Glutamatergic neuron (in vitro differentiated cells): ENCODE measurements around the gene PLEKHM3. TPM values are rescaled to one million over a fixed set of nuclear protein-coding genes. Genes with fewer than 3 reads are reported as not detected.

Experiments
- DNase-seq: peaks from one replicate; pipeline ENCODE4 v3.0.0; 2022
- H3K27ac Mint-ChIP-seq: one replicate; pipeline ENCODE4 v1.8.0; 2020; ENCODE audit warnings: mild to moderate bottlenecking, mixed read lengths, inconsistent platforms; ENCODE audit not compliant: unreplicated experiment
- H3K27me3 Mint-ChIP-seq: one replicate; pipeline ENCODE4 v1.8.0; 2020; ENCODE audit warnings: mild to moderate bottlenecking, moderate library complexity, mixed read lengths, inconsistent platforms; ENCODE audit not compliant: unreplicated experiment
- H3K36me3 Mint-ChIP-seq: one replicate; pipeline ENCODE4 v1.8.0; 2020; ENCODE audit warnings: mild to moderate bottlenecking, mixed read lengths, inconsistent platforms; ENCODE audit not compliant: unreplicated experiment
- H3K4me1 Mint-ChIP-seq: one replicate; pipeline ENCODE4 v1.8.0; 2020; ENCODE audit warnings: mild to moderate bottlenecking, low read depth, mixed read lengths, inconsistent platforms; ENCODE audit not compliant: unreplicated experiment
- H3K4me3 Mint-ChIP-seq: one replicate; pipeline ENCODE4 v1.8.0; 2020; ENCODE audit warnings: mild to moderate bottlenecking, mixed read lengths, inconsistent platforms; ENCODE audit not compliant: unreplicated experiment
- H3K9me3 Mint-ChIP-seq: one replicate; pipeline ENCODE4 v1.8.0; 2020; ENCODE audit warnings: mild to moderate bottlenecking, moderate library complexity, mixed read lengths, inconsistent platforms; ENCODE audit not compliant: unreplicated experiment
- total RNA-seq: library from RNA; stranded (reverse); fragmentation: NEBNext Ultra II Directional; extraction: Animal tissue kit (Norgen Biotek cat#: 25700); gene quantifications from one replicate; pipeline ENCODE4 v1.2.1, GENCODE V29; 2021; ENCODE audit not compliant: unreplicated experiment
- TF ChIP-seq, protein P1 (sequence below): fragments of 200-600 bp; sonication (generic); IDR thresholded peaks from one replicate; pipeline ENCODE4 v1.5.0; 2021; ENCODE audit not compliant: partially characterized antibody, unreplicated experiment

Gene PLEKHM3
- total RNA-seq, 1 donor from 2014 or later, result 19.5 TPM

DNA sequence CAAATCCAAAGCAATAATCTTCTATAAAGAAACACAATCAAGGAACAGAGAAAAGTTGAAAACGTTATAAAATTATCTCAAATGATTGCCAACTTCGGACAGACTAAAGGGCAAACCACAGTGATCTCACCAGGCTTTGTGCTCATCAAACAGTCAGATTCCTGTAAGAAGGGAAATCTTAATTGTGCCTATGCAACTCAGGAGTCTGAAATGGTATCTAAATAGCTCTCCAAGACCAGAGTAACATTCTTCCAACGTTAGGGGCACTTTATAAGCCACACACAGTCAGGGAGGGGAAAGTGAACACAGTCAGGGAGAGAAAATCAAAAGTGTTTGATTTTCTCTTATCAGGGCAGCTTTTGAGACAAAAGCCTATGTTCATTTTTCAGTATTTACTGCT lies 29.4 kb downstream of the PLEKHM3 start:
- Mint-ChIP-seq H3K27ac (no peak overlapping the region), H3K36me3 (no peaks in the 10 kb centered on the region), H3K4me3 (no peak overlapping the region), H3K9me3 (no peaks in the 10 kb centered on the region), H3K4me1 (no peaks in the 10 kb centered on the region), H3K27me3 (no peaks in the 10 kb centered on the region)
- TF ChIP-seq, protein P1, sequence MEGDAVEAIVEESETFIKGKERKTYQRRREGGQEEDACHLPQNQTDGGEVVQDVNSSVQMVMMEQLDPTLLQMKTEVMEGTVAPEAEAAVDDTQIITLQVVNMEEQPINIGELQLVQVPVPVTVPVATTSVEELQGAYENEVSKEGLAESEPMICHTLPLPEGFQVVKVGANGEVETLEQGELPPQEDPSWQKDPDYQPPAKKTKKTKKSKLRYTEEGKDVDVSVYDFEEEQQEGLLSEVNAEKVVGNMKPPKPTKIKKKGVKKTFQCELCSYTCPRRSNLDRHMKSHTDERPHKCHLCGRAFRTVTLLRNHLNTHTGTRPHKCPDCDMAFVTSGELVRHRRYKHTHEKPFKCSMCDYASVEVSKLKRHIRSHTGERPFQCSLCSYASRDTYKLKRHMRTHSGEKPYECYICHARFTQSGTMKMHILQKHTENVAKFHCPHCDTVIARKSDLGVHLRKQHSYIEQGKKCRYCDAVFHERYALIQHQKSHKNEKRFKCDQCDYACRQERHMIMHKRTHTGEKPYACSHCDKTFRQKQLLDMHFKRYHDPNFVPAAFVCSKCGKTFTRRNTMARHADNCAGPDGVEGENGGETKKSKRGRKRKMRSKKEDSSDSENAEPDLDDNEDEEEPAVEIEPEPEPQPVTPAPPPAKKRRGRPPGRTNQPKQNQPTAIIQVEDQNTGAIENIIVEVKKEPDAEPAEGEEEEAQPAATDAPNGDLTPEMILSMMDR, result no peak
- DNase-seq, result no peak

DNA sequence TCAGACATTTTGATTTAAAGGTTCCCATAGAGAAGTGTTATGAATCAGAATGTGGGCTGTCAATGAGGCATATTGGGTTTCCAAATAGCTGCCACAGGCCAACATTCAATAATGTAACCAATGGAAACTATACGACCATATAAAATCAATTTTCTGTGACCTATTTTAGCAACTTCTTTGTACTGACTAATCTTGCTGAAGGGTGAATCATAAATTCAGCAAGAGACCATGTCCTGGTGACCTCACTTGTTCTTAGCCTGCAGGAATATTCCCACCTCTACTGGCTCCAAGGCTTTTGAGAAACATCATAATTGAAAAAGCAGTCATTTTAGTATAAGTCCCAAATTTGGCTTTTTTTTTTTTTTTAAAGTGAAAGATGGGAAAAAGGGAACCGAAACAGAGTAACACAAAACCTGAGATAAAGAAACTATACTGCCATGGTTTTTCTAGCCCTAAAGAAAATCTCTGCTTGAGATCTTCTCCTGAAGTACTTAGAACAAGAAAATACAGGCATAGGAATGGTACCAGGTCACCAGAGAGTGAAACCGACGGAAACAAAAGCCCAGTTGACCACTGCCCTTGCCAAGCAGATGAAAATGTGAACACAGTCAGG lies 32.1 kb downstream of the PLEKHM3 start:
- TF ChIP-seq, protein P1, result no peak
- Mint-ChIP-seq H3K4me3 (no peak overlapping the region), H3K9me3 (no peaks in the 10 kb centered on the region), H3K36me3 (no peaks in the 10 kb centered on the region), H3K27ac (no peak overlapping the region), H3K4me1 (no peaks in the 10 kb centered on the region), H3K27me3 (no peaks in the 10 kb centered on the region)
- no peak for DNase-seq

DNA sequence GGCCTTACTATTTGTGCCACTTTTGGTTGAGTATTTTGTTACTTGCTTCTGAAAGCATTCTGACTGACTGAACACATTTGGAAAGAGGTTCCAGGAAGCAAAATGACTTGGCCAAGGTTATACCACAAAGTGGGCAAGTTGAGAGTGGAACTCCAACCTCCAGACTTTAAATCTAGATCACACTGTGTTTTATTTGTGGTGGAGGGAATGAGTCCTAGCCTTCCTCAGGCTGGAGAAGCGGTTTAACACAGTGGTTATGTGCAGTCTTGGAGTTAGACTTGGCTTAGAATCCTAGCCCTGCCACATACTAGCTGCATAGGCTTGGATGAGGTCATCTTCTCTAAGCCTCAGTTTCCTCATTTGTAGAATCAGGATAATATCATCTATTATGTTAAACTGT lies 33.4 kb downstream of the PLEKHM3 start:
- H3K4me3 Mint-ChIP-seq, result no peak overlapping the region
- TF ChIP-seq, protein P1, result no peak
- no peak for DNase-seq
- no peaks in the 10 kb centered on the region for H3K4me1 Mint-ChIP-seq
- H3K27me3 Mint-ChIP-seq, result no peaks in the 10 kb centered on the region
- H3K27ac Mint-ChIP-seq, result no peak overlapping the region
- no peaks in the 10 kb centered on the region for H3K36me3 Mint-ChIP-seq
- H3K9me3 Mint-ChIP-seq, result no peaks in the 10 kb centered on the region

DNA sequence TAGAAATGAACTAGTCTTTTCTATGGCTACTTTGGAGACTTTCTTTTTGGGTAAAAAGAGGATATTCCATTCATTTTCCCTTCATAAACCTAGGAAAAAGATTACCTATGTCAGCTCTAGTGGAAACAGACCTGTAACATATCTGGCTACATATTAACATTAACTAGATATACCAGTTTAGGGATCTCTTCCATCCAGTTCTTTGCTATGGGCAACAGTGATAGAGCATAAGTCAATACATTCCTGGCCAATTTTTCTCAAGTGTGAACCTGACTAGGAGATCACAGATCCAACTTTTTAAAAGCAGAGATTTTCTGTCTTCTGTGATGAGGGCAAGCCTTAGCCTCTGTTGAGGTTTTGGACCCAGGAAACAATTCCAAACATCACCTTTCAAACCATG lies 34.5 kb downstream of the PLEKHM3 start:
- H3K9me3 Mint-ChIP-seq, result no peaks in the 10 kb centered on the region
- H3K27ac Mint-ChIP-seq, result no peak overlapping the region
- no peaks in the 10 kb centered on the region for H3K36me3 Mint-ChIP-seq
- no peaks in the 10 kb centered on the region for H3K4me1 Mint-ChIP-seq
- H3K27me3 Mint-ChIP-seq, result no peaks in the 10 kb centered on the region
- TF ChIP-seq, protein P1, result no peak
- no peak for DNase-seq
- no peak overlapping the region for H3K4me3 Mint-ChIP-seq

DNA sequence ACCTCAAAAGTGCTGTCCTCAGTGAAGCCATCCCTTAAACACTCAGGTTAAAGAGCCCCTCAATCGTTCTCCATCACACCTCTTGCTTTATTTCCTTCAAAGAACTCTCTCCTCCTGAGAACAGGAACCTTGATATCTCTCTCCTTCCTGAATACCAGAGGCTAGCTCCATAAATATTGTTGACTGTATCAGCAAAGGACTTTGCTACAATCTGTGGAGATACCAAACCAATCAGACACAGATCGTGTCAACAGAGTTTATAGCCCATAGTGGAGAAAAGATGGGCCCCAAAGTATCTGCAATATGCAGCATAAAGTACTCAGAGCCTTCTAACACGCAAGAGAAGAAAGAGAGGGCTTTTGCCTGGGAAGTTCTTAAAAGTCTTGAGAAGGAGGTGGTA lies 36.4 kb downstream of the PLEKHM3 start:
- Mint-ChIP-seq H3K4me3 (no peak overlapping the region), H3K27ac (no peak overlapping the region), H3K27me3 (no peaks in the 10 kb centered on the region), H3K4me1 (no peaks in the 10 kb centered on the region), H3K9me3 (no peaks in the 10 kb centered on the region), H3K36me3 (no peaks in the 10 kb centered on the region)
- TF ChIP-seq, protein P1, result no peak
- no peak for DNase-seq
